Measurements from ENCODE around the gene RSRC1.

- TF ChIP-seq POLR2A (IDR thresholded peaks at IDR 0.05; ENCODE audit: low read length) (no peak), GATA1 (IDR thresholded peaks at IDR 0.05; ENCODE audit: low read depth, low read length) (no peak)
These were observed 310.1 kb downstream of the RSRC1 start for GRCh38 chr3:158419820-158420653.
